Measurements from ENCODE around the gene ARHGAP29. TPM values are rescaled to one million over a fixed set of nuclear protein-coding genes. Genes with fewer than 3 reads are reported as not detected.
A peak's percentile ranks its signal among the peaks of the same experiment; 100 is the strongest.
"Not testable (repeated sequence)": the region's sequence is repeated elsewhere in the genome, so short reads cannot be mapped to it uniquely, and the experiment has no call there.

The ARHGAP29 gene
- total and polyA plus RNA-seq, 2 donors (not counting 1 experiment from before 2014, with no cell fraction given) = 26.6 to 37.3 TPM

GRCh38 chr1:94169126-94169525, 68.3 kb downstream of the ARHGAP29 start:
- no peak overlapping the region for H3K9ac ChIP-seq (ENCODE audit: insufficient read depth, low read length)
- H3K79me2 ChIP-seq (ENCODE audit: control insufficient read depth, insufficient read depth, low read length) = no peaks in the 10 kb centered on the region
- H2AFZ ChIP-seq (ENCODE audit: low read length) = no peak overlapping the region
- H4K20me1 ChIP-seq (ENCODE audit: control insufficient read depth, extremely low read depth, insufficient read depth, low read length) = no peaks in the 10 kb centered on the region
- H3K27ac ChIP-seq (ENCODE audit: insufficient read depth, low read length) = no peak overlapping the region
- H3K4me3 ChIP-seq (replicated peaks in 1 of 4; ENCODE audit: control extremely low read depth in 1 of 4, insufficient read depth in 1 of 4, low read depth in 3 of 4, low read length in 4 of 4) = no peak overlapping the region
- TF ChIP-seq CTCF (conservative IDR thresholded peaks at IDR 0.05 in 1 of 2, IDR thresholded peaks at IDR 0.05 in 1 of 2; ENCODE audit: low read depth in 1 of 2, low read length in 2 of 2) = no peak
- no peak for TF ChIP-seq EZH2 (IDR thresholded peaks at IDR 0.05; ENCODE audit: low read length, missing control alignments)
- H3K9me3 ChIP-seq (ENCODE audit: control insufficient read depth, insufficient read depth, low read depth, low read length) = no peaks in the 10 kb centered on the region
- peaks cover 6% of the 10 kb centered on the region for H3K36me3 ChIP-seq (ENCODE audit: control insufficient read depth, insufficient read depth, low read length)
- peak in 1 of 2 donors; percentile 2 for DNase-seq (ENCODE audit: low read depth in 2 of 2)
- no peaks in the 10 kb centered on the region for H3K4me1 ChIP-seq (ENCODE audit: control insufficient read depth, extremely low read depth, insufficient read depth, low read length)
- no peaks in the 10 kb centered on the region for H3K27me3 ChIP-seq (ENCODE audit: control insufficient read depth, insufficient read depth, low read length)
- H3K4me2 ChIP-seq (ENCODE audit: extremely low read depth, insufficient read depth, low read length) = no peak overlapping the region

- no peaks in the 10 kb centered on the region for H3K9me3 ChIP-seq (ENCODE audit: control insufficient read depth, insufficient read depth, low read depth, low read length)
- H3K4me2 ChIP-seq (ENCODE audit: extremely low read depth, insufficient read depth, low read length) = no peak overlapping the region
- no peaks in the 10 kb centered on the region for H3K27me3 ChIP-seq (ENCODE audit: control insufficient read depth, insufficient read depth, low read length)
- no peak overlapping the region for H3K4me3 ChIP-seq (replicated peaks in 1 of 4; ENCODE audit: control extremely low read depth in 1 of 4, insufficient read depth in 1 of 4, low read depth in 3 of 4, low read length in 4 of 4)
- no peak for DNase-seq (ENCODE audit: low read depth in 2 of 2)
- H3K36me3 ChIP-seq (ENCODE audit: control insufficient read depth, insufficient read depth, low read length) = no peaks in the 10 kb centered on the region
- H3K4me1 ChIP-seq (ENCODE audit: control insufficient read depth, extremely low read depth, insufficient read depth, low read length) = no peaks in the 10 kb centered on the region
- no peaks in the 10 kb centered on the region for H3K79me2 ChIP-seq (ENCODE audit: control insufficient read depth, insufficient read depth, low read length)
- H3K9ac ChIP-seq (ENCODE audit: insufficient read depth, low read length) = no peak overlapping the region
- no peaks in the 10 kb centered on the region for H4K20me1 ChIP-seq (ENCODE audit: control insufficient read depth, extremely low read depth, insufficient read depth, low read length)
- H3K27ac ChIP-seq (ENCODE audit: insufficient read depth, low read length) = no peak overlapping the region
- H2AFZ ChIP-seq (ENCODE audit: low read length) = no peak overlapping the region
- TF ChIP-seq EZH2 (IDR thresholded peaks at IDR 0.05; ENCODE audit: low read length, missing control alignments) = no peak
- TF ChIP-seq CTCF (conservative IDR thresholded peaks at IDR 0.05 in 1 of 2, IDR thresholded peaks at IDR 0.05 in 1 of 2; ENCODE audit: low read depth in 1 of 2, low read length in 2 of 2) = no peak
Observed at GRCh38 chr1:94165843-94166242, 71.5 kb downstream of the ARHGAP29 start.

- not testable (repeated sequence) for H3K9ac ChIP-seq (ENCODE audit: insufficient read depth, low read length); H3K27me3 ChIP-seq (ENCODE audit: control insufficient read depth, insufficient read depth, low read length); H3K9me3 ChIP-seq (ENCODE audit: control insufficient read depth, insufficient read depth, low read depth, low read length); H2AFZ ChIP-seq (ENCODE audit: low read length); DNase-seq (ENCODE audit: low read depth in 2 of 2); H3K27ac ChIP-seq (ENCODE audit: insufficient read depth, low read length); H3K79me2 ChIP-seq (ENCODE audit: control insufficient read depth, insufficient read depth, low read length); H4K20me1 ChIP-seq (ENCODE audit: control insufficient read depth, extremely low read depth, insufficient read depth, low read length); H3K36me3 ChIP-seq (ENCODE audit: control insufficient read depth, insufficient read depth, low read length); H3K4me2 ChIP-seq (ENCODE audit: extremely low read depth, insufficient read depth, low read length); H3K4me1 ChIP-seq (ENCODE audit: control insufficient read depth, extremely low read depth, insufficient read depth, low read length); H3K4me3 ChIP-seq (replicated peaks in 1 of 4; ENCODE audit: control extremely low read depth in 1 of 4, insufficient read depth in 1 of 4, low read depth in 3 of 4, low read length in 4 of 4)
Observed at GRCh38 chr1:94164885-94165284, 72.5 kb downstream of the ARHGAP29 start.

- not testable (repeated sequence) for H3K36me3 ChIP-seq (ENCODE audit: control insufficient read depth, insufficient read depth, low read length); H3K4me3 ChIP-seq (replicated peaks in 1 of 4; ENCODE audit: control extremely low read depth in 1 of 4, insufficient read depth in 1 of 4, low read depth in 3 of 4, low read length in 4 of 4); H3K27ac ChIP-seq (ENCODE audit: insufficient read depth, low read length); H3K27me3 ChIP-seq (ENCODE audit: control insufficient read depth, insufficient read depth, low read length); H3K4me1 ChIP-seq (ENCODE audit: control insufficient read depth, extremely low read depth, insufficient read depth, low read length); DNase-seq (ENCODE audit: low read depth in 2 of 2); H2AFZ ChIP-seq (ENCODE audit: low read length); H3K4me2 ChIP-seq (ENCODE audit: extremely low read depth, insufficient read depth, low read length); H3K9ac ChIP-seq (ENCODE audit: insufficient read depth, low read length); H3K9me3 ChIP-seq (ENCODE audit: control insufficient read depth, insufficient read depth, low read depth, low read length); H3K79me2 ChIP-seq (ENCODE audit: control insufficient read depth, insufficient read depth, low read length); H4K20me1 ChIP-seq (ENCODE audit: control insufficient read depth, extremely low read depth, insufficient read depth, low read length)
Observed at GRCh38 chr1:94164121-94164520, 73.3 kb downstream of the ARHGAP29 start.

GRCh38 chr1:94163249-94163648, 74.1 kb downstream of the ARHGAP29 start:
- H4K20me1 ChIP-seq (ENCODE audit: control insufficient read depth, extremely low read depth, insufficient read depth, low read length); H3K4me1 ChIP-seq (ENCODE audit: control insufficient read depth, extremely low read depth, insufficient read depth, low read length); H3K4me2 ChIP-seq (ENCODE audit: extremely low read depth, insufficient read depth, low read length); H3K27ac ChIP-seq (ENCODE audit: insufficient read depth, low read length); H3K9ac ChIP-seq (ENCODE audit: insufficient read depth, low read length); DNase-seq (ENCODE audit: low read depth in 2 of 2); H3K79me2 ChIP-seq (ENCODE audit: control insufficient read depth, insufficient read depth, low read length); H3K27me3 ChIP-seq (ENCODE audit: control insufficient read depth, insufficient read depth, low read length); H3K9me3 ChIP-seq (ENCODE audit: control insufficient read depth, insufficient read depth, low read depth, low read length); H3K36me3 ChIP-seq (ENCODE audit: control insufficient read depth, insufficient read depth, low read length); H2AFZ ChIP-seq (ENCODE audit: low read length); H3K4me3 ChIP-seq (replicated peaks in 1 of 4; ENCODE audit: control extremely low read depth in 1 of 4, insufficient read depth in 1 of 4, low read depth in 3 of 4, low read length in 4 of 4): not testable (repeated sequence)

Measured in fibroblast of lung (primary cell).